ENCODE measurements around the gene OCRL.

- TF ChIP-seq CTCF (IDR thresholded peaks at IDR 0.05): no peak
- no peak for TF ChIP-seq EZH2 (IDR thresholded peaks at IDR 0.05; ENCODE audit: borderline replicate concordance, insufficient read depth, low read depth, low read length, poor library complexity, severe bottlenecking)
These were observed 9.1 kb downstream of the OCRL start for GRCh38 chrX:129549124-129549523.
